ELR (cell line): Measurements from ENCODE around the gene RTN1.

Experiments used
- DNase-seq: peaks from one replicate; pipeline ENCODE4 v3.0.0-alpha.2; 2015; ENCODE audit warnings: low read depth

RTN1 gene

DNA sequence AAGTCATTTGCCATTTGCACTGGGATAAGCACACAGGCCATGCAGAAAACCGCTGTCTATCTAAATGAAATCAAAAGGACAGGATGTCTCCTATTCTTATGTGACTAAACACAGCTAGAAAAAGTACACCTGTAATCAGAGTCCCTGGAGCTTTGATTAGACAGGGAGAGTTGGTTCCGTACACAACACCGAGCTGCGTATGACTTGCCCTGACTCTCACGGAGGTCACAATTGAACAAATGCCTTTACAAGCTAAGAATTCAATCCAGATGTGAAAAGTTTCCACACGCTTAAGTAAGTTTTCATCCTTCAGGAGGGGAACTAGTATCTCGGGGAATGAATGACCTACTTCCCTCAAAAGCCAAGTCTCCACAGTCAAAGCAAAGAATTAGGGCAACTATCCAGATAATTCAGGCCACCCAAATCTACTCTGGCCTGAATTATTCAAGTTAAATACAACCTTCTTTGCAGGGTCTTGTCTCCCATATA lies 67.5 kb downstream of the RTN1 start:
- DNase-seq = no peak

DNA sequence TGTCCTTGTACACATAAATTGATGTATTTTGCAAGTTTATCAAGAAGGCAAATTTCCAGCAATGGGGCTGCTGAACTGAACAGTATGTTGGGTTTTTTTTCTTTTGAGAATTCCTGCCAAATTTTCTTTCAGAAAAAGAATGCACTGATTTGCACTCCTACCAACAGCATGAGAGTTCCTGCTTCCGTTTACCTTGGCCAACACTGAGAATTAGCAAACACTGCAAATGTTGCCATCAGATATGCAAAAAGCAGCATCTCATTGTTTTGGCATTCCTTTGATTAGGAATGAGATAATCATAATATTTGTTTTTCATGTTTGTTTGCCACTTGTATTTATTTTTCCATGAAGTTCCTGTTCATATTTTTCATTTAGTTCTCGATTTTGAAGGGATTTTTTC lies 82.4 kb downstream of the RTN1 start:
- no peak for DNase-seq

- DNase-seq = no peak
Measured at GRCh38 chr14:59787045-59787674, 83.4 kb downstream of the RTN1 start.

DNA sequence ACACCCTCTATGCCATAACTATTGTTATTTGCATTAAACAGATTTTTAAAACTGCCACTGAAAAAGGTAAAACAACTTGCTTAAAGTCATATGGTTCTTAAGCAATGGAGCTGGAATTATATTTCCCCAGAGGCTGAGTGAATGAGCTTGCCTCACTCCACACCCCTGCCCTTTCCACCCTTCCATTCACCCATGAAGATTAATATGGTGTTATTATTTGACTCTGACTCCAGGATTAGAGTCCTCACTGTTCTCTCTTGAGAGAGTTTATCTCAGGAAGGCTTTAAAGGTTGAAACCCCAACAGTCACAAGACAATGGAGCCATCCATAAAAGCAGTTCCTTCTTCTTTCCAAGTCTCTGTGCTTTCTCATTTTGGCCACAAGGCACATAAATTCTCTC lies 84.9 kb downstream of the RTN1 start:
- DNase-seq = no peak

- no peak for DNase-seq
Measured at GRCh38 chr14:59782760-59783159, 87.8 kb downstream of the RTN1 start.

GRCh38 chr14:59777006-59777579 lies 93.5 kb downstream of the RTN1 start:
- no peak for DNase-seq

GRCh38 chr14:59776468-59776867 lies 94.1 kb downstream of the RTN1 start:
- DNase-seq = no peak

DNA sequence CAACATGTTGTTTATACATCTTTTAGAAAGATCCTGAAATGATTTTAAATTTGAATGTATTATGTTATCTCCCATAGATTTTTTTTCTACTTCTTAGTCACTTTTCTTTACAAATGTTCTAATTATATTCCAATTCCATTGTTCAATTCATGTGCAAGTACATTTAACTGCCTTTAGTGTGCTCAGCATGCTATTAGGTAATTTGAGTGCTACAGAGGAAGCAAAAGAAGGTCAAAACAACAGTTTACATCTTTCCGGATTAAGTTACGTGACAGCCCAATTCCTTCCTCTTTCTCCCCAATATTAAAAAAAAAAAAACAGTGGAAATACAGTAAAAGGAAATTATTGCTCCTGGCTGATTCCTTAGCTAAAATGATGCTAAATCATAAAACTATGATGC lies 98.3 kb downstream of the RTN1 start:
- DNase-seq = peak; percentile 17

GRCh38 chr14:59771577-59771976 lies 99.0 kb downstream of the RTN1 start:
- DNase-seq = peak; percentile 83

DNA sequence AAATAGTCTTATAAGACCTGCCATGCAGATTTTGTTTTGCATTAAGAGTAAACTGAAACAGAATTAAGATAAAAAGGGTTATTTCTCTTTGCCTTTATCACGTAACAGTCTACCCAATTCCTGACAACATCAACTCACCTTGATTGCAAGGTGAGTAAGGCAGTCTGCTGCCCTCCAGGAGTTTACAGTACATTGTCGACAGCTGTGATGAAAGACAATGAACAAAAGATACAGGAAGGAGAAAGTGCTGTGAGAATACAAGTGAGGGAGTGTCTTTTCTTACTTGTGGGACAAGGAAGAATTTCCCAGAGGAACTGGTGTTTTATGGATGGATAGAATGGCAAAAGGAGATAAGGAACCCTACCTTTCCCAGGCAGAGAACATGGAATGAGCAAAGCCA lies 101.0 kb downstream of the RTN1 start:
- DNase-seq = no peak

DNA sequence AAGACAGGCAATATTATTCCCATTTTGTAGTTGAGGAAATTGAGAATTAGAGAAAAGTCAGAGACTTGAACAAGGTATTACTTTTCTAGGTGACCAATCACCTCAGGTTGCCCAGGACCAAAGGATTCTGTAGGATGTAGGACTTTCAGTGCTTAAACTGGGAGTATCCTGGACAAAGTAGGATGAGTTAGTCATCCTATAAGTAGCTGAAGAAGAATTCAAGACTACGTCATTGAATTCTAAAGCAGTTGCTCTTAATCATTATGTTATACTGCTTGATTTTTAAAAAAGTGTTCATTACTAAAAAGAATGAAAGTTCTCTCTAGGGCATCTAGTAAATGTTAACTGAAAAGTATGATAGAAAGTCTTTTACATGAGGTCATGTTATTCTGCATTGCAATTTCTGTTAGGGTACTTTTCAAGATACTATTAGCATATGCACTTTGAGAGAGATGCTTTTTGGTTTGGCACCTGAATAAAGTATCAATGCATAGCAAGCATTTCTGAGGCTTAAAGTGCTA lies 101.7 kb downstream of the RTN1 start:
- DNase-seq = peak; percentile 78

GRCh38 chr14:59761851-59762250 lies 108.7 kb downstream of the RTN1 start:
- no peak for DNase-seq

DNA sequence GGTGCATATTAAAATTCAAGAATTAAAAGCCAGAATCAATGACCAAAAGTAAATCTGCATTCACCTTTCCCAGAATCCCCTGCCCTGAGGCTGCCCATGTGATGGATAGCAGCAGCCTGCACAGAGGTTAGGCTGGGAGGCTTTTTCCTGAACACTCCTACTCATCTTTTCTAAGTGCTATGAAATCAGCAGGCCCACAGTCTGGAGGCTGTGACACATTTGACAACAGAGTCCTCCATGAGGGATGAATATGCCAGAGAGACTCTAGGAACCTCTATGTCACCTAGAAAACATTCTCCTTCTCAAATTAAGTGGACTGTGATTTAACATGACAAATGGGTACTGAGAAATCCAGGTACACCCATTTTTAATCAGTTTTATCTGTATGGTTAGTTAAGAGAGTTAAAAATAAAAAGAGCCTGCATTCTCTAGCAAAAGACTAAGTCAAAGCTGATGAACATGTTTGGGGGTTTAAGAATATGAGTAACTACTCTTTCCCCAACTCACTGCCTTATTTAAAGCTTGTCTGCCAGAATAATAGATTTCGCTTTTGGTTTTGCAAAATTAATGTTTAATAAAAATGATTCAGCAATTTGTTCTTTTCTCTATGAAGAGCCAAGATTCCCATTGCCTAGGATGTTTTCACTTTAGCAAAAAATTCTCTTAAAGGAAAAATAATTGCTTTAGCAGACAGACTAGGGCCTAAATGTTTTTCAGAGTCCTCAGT lies 115.0 kb downstream of the RTN1 start:
- no peak for DNase-seq

DNA sequence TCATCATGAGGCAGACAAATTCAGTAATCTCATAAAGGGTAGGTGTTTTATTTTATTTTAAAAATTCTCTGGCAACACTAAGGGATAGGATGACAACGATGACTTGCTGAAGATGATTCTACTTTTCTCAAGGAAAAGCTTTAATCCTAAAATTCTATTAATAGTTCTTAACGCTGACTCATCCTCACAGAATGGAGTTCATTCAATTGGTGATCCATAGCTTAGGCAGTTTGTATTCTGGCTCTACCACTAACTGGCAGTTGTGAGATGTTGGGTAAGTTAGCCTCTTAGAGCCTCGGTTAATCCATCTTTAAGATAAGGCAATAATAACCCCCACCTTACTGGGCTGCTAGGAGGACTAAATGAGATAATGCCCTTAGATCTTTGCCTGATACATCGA lies 116.3 kb downstream of the RTN1 start:
- DNase-seq = peak; percentile 57

DNA sequence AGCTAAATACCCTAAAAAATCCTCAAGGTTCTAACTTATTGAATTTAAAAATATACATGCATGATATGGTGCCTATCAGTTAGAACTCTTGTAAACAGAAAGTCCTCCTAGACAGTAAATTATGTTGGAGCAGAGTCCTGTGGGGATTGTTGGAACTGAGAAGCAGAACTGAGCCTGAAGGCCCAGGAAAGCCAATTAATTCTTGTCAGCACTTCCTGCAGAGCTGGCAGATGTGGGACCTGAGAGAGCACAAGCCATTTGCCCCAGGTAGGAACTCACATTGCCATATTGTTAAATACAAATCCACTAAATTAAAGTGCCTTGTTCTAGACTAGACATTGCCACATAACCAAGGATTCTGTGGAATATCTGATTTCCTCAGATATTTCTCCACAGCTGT lies 117.1 kb downstream of the RTN1 start:
- no peak for DNase-seq

DNA sequence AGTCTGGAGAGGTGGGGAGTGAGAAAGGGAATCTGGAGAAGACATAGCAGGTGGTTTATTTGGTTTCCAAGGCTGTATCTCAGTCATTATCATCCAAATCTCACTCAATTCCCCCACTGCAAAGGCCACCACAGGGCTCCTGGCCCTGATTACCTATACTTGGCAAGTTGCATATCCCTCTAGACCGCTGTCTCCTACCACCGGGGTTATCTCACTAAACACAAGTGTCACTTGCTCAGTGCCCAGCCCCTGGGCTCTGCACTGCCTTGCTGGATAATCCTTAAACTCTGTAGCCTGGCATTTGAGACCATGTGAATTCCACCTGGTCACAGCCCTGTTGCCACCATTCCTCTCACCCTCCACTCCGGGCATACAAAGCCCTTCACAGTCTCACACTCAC lies 119.0 kb downstream of the RTN1 start:
- no peak for DNase-seq

- DNase-seq = no peak
Measured at GRCh38 chr14:59739794-59740193, 130.8 kb downstream of the RTN1 start.

DNA sequence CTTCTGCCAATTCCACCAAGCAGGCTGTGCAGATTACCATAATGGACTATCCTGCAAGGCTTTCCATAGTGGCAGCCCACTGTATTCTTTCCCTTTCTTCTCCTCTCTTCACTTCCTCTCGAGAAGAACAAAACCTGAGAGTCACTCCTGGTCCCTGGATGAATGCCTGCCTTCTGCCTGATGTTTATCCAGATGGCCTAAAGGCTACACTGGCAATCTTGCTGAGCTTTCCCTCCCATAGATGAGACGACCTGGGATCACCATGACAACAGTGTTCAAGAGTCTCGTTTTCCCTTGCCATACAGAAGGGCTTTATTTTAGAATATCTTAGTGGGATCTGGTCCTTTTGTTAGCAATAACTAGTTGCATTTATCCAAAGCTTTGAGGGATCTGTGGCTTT lies 142.3 kb downstream of the RTN1 start:
- no peak for DNase-seq

DNA sequence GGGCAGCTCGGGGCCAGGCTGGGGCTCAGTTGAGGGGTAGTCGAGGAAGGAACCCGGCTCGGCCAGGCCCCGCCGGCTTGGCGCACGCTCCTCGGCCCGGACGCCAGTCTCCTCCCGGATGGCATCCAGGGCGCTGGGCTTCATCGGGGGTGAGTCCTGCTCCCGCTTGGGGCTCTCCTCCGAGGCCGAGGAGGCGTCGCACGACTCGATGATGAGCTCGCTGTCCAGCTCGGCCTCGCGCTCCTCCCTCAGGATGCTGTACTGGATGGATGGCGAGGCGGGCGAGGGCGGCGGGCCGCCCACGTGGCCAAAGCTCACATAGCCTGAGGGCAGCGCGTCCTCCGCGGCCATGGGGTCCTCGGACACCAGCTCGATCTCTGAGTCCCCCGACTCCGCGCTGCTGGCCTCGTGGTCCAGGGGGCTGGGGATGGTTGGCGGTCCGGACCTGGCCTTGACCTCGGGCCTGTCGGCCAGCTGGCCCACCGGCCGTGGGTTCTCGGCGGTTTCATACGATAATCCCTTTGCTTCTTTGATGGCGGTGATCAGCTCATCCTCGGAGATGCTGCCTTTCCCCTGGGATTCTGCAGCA lies 143.4 kb downstream of the RTN1 start:
- DNase-seq = no peak

GRCh38 chr14:59711080-59711479 lies 159.5 kb downstream of the RTN1 start:
- DNase-seq = no peak

- DNase-seq = peak; percentile 19
Measured at GRCh38 chr14:59707778-59708561, 162.6 kb downstream of the RTN1 start.

DNA sequence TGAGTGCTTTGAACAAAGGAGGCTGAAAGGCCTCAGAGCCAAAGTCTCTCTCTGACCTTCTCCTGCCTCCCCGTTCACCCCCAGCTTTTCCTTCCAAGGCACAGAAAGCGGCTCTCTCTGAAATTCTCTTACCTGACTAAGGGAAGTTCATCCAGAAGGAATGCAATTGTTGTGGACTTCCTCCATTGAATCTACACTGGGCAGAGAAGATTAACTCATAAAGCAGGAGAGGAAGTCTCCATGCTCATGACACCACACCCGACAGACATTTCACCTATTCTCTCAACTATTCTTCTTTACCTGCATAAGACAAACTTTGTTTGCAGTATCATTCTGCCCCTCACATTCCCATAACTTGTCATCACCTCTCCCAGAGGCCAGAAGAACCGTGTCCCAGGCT lies 164.7 kb downstream of the RTN1 start:
- no peak for DNase-seq
